ENCODE results near the gene PCDHA6. TPM values are rescaled to one million over a fixed set of nuclear protein-coding genes. Genes with fewer than 3 reads are reported as not detected.
"Not testable (repeated sequence)": the region's sequence is repeated elsewhere in the genome, so short reads cannot be mapped to it uniquely, and the experiment has no call there.

Gene PCDHA6
- total and polyA plus RNA-seq, 8 donors = 0.31 to 1.7 (median 1.1) TPM

DNA sequence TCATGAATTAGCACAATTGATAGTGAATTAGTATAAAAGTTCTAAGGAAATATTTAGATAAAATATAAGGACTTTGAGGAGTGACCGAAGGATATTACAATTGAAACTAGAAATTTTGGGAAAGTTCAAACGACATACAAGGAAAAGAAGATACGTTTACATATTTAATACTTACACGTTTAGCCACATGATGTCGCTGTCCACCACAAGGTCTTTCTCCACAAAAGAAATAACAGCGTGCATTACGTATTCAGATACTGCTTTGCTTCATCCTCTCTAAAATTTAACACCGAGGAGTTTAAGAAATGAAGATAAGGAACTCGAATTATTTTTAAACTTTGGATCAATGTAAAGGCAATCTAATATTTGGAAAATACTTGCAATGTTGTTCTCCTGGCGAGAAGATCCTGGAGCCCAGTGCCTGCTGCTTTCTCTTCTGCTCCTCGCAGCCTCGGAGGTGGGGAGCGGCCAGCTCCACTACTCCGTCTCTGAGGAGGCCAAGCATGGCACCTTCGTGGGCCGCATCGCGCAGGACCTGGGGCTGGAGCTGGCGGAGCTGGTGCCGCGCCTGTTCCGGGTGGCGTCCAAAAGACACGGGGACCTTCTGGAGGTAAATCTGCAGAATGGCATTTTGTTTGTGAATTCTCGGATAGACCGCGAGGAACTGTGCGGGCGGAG is 26.8 kb upstream of the PCDHA6 start, which contains the start of gene PCDHA3:
PCDHA3 (plus strand) TSS at position 242 of the 678 bp plus-strand sequence.
- 8 to 14% methylated on average over 29 of the region's 29 CpGs for WGBS, 2 donors
- intact Hi-C loops (cut with DNase I) = no loop called here
- ATAC-seq = peak in 3 of 4 donors; percentile 76 to 89 (median 81)
- Histone ChIP-seq H3K4me3 (peak within 1 kb of the TSS in 2 of 4 donors; percentile 26 to 31), H3K36me3 (no peaks in the 10 kb centered on the region), H3K27me3 (peaks cover 0 to 6% (median 0%) of the 10 kb centered on the region in 4 donors), H3K4me1 (no peaks in the 10 kb centered on the region), H3K9me3 (peaks cover 0 to 8% (median 2%) of the 10 kb centered on the region in 4 donors), H3K27ac (no peak within 1 kb of the TSS)
- no peak for DNase-seq
- no peak for FAIRE-seq
- TF ChIP-seq, protein P1, sequence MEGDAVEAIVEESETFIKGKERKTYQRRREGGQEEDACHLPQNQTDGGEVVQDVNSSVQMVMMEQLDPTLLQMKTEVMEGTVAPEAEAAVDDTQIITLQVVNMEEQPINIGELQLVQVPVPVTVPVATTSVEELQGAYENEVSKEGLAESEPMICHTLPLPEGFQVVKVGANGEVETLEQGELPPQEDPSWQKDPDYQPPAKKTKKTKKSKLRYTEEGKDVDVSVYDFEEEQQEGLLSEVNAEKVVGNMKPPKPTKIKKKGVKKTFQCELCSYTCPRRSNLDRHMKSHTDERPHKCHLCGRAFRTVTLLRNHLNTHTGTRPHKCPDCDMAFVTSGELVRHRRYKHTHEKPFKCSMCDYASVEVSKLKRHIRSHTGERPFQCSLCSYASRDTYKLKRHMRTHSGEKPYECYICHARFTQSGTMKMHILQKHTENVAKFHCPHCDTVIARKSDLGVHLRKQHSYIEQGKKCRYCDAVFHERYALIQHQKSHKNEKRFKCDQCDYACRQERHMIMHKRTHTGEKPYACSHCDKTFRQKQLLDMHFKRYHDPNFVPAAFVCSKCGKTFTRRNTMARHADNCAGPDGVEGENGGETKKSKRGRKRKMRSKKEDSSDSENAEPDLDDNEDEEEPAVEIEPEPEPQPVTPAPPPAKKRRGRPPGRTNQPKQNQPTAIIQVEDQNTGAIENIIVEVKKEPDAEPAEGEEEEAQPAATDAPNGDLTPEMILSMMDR (IDR thresholded peaks at IDR 0.05) = no peak

DNA sequence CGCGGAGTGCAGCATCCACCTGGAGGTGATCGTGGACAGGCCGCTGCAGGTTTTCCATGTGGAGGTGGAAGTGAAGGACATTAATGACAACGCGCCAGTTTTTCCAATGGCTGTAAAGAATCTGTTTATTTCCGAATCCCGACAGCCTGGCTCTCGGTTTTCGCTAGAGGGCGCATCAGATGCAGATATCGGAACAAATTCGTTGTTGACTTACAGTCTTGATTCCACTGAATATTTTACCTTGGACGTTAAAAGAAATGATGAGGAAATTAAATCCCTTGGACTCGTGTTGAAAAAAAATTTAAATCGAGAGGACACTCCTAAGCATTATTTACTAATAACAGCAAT is 26.3 kb upstream of the PCDHA6 start:
- Histone ChIP-seq H3K27ac (no peak overlapping the region), H3K4me3 (peak overlapping the region in 2 of 4 donors; percentile 26 to 31), H3K9me3 (peaks cover 0 to 8% (median 2%) of the 10 kb centered on the region in 4 donors), H3K36me3 (no peaks in the 10 kb centered on the region), H3K27me3 (peaks cover 0 to 6% (median 0%) of the 10 kb centered on the region in 4 donors), H3K4me1 (no peaks in the 10 kb centered on the region)
- WGBS, 2 donors = 7 to 8% methylated on average over 16 of the region's 16 CpGs
- intact Hi-C loops (cut with DNase I) = no loop called here
- TF ChIP-seq, protein P1 (IDR thresholded peaks at IDR 0.05) = no peak
- no peak for FAIRE-seq
- peak in 1 of 6 donors; percentile 38 for DNase-seq
- peak in 3 of 4 donors; percentile 49 to 76 (median 58) for ATAC-seq

DNA sequence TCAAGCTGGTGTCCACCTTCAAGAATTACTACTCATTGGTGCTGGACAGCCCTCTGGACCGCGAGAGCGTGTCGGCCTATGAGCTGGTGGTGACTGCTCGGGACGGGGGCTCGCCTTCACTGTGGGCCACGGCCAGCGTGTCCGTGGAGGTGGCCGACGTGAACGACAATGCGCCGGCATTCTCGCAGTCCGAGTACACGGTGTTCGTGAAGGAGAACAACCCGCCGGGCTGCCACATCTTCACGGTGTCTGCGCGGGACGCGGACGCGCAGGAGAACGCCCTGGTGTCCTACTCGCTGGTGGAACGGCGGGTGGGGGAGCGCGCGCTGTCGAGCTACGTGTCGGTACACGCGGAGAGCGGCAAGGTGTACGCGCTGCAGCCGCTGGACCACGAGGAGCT is 25.4 kb upstream of the PCDHA6 start:
- H3K4me1 ChIP-seq; H3K4me3 ChIP-seq; ATAC-seq; H3K27me3 ChIP-seq; FAIRE-seq; H3K9me3 ChIP-seq; H3K27ac ChIP-seq; H3K36me3 ChIP-seq; intact Hi-C loops (cut with DNase I): not testable (repeated sequence)
- peak in 1 of 6 donors; percentile 51 for DNase-seq
- WGBS, 2 donors = 34 to 36% methylated on average over 45 of the region's 45 CpGs

DNA sequence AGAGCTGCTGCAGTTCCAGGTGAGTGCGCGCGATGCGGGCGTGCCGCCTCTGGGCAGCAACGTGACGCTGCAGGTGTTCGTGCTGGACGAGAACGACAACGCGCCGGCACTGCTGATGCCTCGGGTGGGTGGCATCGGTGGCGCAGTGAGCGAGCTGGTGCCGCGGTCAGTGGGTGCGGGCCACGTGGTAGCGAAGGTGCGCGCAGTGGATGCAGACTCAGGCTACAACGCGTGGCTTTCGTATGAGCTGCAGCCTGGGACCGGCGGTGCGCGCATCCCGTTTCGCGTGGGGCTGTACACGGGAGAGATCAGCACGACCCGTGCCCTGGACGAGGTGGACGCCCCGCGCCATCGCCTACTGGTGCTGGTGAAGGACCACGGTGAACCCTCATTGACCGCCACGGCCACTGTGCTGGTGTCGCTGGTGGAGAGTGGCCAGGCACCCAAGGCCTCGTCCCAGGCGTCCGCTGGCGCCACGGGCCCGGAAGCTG is 24.9 kb upstream of the PCDHA6 start:
- intact Hi-C loops (cut with DNase I) = no loop called here
- no peak for FAIRE-seq

More for the DNA sequence above, 24.9 kb upstream of the PCDHA6 start:
- Histone ChIP-seq H3K36me3 (no peaks in the 10 kb centered on the region), H3K27me3 (peaks cover 0 to 5% (median 0%) of the 10 kb centered on the region in 4 donors), H3K9me3 (peaks cover 0 to 8% (median 2%) of the 10 kb centered on the region in 4 donors), H3K4me1 (no peaks in the 10 kb centered on the region), H3K4me3 (no peak overlapping the region), H3K27ac (no peak overlapping the region)
- TF ChIP-seq, protein P1 (IDR thresholded peaks at IDR 0.05) = no peak
- DNase-seq (peak in 2 of 6 donors; percentile 50 to 60), ATAC-seq (no peak)
- WGBS, 2 donors = 33 to 37% methylated on average over 47 to 53 of the region's 53 CpGs

Data from pancreas (tissue), 10 donors.